Measurements from ENCODE around the gene ZFTA.

- peak; percentile 63 to 97 (median 87) for TF ChIP-seq CTCF (IDR thresholded peaks at IDR 0.05 in 8 of 11, conservative IDR thresholded peaks at IDR 0.05 in 3 of 11)
- TF ChIP-seq POLR2A (IDR thresholded peaks at IDR 0.05): no peak
Measured at GRCh38 chr11:63738720-63739360, 29.7 kb downstream of the ZFTA start.

Data from spleen (tissue), 7 donors.